Measurements from ENCODE around the gene FBXW2.

DNA sequence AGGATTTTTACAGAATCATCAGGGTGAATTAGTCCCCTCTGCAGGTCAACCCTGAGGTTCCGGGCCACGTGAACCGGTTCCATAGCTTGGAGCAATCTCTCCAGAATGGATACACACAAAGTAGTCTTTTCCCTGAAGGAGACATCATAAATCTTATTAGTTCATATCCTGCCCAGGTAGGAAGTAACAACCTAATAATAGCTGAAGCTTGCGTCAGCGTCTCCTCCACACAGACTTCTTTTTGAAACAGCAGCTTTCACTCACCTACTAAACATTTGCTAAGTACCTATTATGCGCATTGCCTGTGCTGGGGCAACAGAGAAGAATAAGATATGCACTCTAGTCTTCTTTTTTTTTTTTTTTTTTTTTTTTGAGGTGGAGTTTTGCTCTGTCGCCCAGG lies 40.1 kb upstream of the FBXW2 start:
- TF ChIP-seq POLR2A (IDR thresholded peaks at IDR 0.05; ENCODE audit: low read length) (no peak), GATA1 (IDR thresholded peaks at IDR 0.05; ENCODE audit: low read depth, low read length) (no peak)

Data from erythroblast (primary cell).